Right renal cortex interstitium (tissue), 3 donors: ENCODE results near the gene GRB10. TPM values are rescaled to one million over a fixed set of nuclear protein-coding genes. Genes with fewer than 3 reads are reported as not detected.
A peak's percentile ranks its signal among the peaks of the same experiment; 100 is the strongest.

Experiments used
- DNase-seq, 3 donors: peaks; one replicate each; pipeline ENCODE4 v3.0.0-alpha.2; 2013; ENCODE audit warnings: low read depth in 3 of 3, low spot score in 2 of 3
- polyA plus RNA-seq, 3 donors: library from polyadenylated mRNA; unstranded; fragments of 120-200 nt; gene quantifications; one replicate each; pipeline ENCODE4 v1.2.1, GENCODE V29; 2013; ENCODE audit not compliant: insufficient read length in 3 of 3

Gene GRB10
- polyA plus RNA-seq: 10 to 100 TPM; 25.4 to 33.5 (median 29.4) TPM

DNA sequence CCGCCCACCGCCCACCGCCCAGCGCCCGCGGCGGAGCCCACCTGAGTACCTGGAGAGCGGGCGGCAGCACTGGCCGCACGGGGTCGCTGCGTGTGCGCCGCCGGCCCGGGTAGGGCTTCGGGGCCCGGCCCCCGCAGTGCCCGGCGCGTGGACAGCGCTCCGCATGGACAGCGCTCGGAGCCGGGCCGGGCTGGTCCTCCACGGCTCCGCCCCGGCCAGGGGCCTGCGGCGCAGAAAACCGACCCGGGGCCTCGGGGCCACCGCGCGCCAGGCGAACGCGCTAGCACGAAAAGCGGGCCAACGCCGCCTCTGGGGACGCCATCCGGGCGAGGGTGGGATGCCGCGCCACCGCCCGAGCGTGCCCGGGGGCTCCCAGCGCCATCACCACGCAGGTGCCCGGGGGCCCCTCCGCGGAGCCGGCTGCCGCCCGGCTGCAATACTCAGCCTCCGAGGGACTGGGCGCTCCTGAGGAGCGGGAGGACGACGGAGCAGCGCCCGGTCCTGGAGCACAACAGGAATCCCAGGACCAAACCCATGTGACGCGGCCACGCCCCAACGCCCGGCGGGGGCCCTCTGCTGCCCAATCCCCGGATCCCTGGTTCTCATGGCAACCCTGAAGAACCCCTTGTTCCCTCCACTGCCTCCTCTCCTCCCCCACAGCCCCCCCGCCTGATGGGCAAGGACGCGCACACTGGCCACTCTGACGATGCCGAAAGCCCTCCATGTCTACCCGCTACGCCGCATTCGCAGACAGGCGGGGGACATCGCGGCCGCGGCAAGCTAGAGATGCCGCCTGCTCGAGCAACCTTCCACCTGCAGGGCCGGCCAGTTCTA lies at the start of gene GRB10:
GRB10 (minus strand) TSS at position 522 of the 834 bp plus-strand sequence. CDS start 50,574 bp downstream, outside the sequence.
- no peak for DNase-seq

DNA sequence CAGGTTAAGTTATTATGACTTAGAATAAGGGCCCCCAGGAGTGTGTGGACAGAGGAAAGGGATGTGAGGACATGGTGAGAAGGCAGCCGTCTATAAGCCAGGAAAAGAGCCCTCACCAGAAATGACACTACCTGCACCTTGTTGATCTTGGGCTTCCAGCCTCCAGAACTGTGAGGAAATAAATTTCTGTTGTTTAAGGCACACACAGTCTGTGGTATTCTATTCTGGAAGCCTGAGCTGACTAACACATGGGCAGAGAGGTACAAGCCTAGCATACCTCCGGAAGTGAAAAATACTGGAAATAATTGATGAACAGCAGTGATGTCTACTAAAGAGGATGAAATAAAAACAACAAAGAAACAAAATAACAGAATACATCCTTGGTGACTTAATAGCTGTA lies 46.1 kb upstream of the GRB10 start:
- DNase-seq: no peak

DNA sequence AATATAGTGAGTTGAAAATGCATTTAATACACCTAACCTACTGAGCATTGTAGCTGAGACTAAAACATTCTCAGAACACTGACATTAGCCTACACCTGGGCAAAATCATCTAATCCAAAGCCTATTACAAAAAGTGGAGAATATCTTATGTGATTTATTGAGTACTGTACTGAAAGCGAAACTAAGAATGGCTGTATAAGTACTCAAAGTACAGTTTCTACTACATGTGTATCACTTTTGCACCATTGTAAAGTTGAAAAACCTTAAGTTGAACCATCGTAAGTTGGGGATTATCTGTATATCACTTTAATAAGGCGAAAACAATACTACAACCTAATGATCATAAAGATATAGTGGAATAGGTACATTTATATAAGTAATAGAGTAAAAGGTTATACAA lies 45.4 kb upstream of the GRB10 start:
- no peak for DNase-seq

DNA sequence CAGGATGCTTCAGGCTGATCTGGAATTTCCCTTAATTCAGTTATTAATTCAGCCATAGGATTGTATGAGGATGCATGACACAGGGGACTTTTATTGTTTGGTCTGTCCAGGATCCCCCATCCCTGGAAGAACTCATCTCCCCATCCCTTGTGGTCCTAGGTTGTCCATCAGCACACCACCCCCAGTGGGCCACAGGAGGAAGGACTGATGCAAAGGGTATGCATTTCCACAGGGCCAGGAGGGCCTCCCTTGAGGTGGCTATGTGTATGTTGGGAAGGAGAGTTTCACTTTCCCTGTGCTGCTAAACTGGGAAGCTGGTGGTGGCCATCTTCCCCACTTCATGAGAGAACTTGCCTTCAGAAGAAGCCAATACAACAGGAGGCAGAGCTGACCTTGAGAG lies 44.6 kb upstream of the GRB10 start:
- DNase-seq: no peak

DNA sequence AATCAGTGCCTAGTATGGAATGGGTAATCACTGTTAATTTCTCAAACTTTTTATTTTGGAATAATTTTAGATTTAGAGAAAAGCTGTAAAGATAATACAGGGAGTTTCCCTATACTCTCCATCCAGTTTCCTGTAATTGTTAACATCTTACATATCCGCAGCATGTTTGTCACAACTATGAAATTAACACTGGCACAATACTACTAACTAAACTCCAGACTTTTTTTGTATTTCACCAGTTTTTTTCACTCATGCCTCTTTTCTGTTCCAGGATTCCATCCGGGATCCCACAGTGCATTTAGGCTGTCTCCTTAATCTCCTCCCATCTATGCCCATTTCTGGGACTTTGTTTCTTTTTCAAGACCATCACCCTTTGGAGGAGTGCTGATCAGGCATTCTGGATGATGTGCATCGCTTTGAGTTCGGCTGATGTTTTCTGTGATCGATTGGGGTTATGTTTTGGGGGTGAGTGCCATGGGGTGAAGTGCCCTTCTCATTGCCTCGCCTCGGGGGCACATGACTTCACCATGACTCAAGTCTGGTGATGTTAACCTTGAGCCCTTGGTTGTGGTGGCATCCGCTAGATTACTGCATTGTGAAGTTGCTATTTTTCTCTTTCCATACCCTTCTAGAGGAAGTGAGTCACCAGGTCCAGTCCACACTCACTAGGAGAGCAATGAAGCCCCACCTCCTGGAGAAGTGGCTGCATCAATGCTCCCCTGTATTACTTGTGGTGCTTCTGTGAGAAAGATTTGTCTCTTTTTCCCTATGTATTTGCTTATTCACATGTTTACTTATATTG lies 43.9 kb upstream of the GRB10 start:
- no peak for DNase-seq

DNA sequence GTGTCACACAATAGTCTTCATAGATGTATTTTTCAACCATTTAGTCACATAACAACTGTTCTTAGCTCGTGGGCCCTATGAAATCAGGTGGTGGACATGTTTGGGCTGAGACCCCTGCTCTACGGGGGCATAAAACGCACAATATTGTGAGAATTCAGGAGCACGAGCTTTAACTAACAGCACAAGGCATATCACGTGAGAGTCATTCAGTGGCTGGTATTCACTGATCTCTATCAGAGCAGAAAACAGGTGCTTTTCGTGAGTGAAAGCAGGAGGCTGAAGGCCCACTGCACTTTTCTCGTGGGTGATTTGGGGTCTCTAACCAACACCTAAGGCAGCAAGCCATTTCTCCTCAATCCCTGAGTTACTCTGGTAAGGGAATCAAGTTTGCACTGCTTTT lies 42.8 kb upstream of the GRB10 start:
- DNase-seq: no peak

DNA sequence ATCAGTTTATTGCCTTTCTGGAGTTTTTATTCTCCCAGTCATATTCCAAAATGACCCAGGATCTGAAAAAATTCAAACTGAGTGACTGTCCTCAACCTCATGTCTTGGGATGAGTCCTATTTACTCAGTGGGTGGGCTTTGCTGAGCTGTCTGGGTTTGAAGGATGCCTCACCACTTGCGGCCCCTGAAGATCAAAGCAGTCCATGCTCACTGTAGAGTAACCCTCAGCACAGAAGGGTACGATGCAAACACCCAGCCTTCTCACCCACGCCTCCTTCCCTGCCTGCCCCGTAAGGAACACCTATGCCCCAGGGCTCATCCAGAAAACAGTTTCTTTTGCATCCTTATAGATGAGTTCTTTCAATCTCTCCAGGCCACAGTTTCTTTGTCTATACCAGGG lies 42.2 kb upstream of the GRB10 start:
- DNase-seq: no peak

DNA sequence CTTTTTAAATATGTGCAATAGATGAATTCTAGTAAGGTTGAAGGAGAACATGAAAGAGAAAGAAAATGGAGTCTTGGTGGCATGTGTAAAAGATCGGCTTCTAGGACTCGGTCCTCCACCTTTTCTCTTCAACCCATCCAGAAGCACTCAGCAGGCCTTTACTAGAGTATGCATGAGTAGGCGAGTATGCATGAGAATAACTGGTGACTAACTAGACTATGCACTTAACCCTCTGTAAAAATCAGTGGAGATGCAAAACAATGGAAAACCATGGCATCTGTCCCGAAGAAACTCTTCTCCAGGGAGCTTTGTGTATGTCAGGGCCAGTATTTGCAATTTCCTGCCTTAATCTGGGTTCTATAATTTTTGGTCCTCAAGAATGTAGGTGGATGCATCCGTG lies 40.0 kb upstream of the GRB10 start:
- no peak for DNase-seq

DNA sequence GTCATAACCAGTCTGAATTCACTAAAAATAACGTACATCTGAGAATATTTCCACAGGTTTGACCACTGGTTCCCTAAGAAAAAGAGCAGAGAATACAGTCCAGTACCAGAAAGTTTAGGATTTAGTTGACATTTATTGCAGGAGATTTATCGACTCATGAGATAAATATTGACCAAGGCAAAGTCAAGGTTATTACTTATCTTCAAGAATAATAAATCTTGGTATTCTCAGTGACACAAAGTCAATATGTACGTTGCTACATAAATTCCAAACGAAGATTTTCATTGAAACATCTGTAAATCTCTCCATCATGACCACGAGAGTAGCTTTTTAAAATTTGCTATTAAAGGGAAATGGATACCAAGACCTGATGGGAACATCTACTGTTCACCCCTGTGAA lies 39.4 kb upstream of the GRB10 start:
- DNase-seq: no peak

DNA sequence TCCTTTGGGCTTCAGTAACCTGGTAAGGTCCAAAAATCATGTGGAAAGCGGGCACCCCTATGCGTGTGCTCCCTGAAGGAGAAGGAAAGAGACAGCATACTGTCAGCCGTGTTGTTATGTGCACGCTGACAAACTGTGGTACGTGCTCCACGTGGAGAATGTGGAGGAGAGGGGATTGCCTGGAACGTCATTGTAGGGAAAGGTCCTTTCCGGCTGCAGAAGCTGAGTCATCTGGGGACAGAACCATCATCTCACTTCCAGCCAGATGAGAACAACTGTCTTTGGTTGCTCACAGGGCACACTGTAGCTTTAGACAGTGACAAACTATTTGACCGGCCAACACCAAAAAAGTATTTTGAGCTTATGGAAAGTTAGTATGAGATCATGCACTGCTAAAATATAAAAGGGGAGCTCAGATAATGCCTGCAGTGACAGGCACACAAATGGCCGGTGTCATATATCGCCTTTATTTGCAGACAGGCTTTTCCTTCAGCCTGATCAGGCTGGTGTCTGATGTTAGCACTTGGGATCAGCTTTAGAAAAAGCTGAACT lies 38.8 kb upstream of the GRB10 start:
- DNase-seq: no peak

DNA sequence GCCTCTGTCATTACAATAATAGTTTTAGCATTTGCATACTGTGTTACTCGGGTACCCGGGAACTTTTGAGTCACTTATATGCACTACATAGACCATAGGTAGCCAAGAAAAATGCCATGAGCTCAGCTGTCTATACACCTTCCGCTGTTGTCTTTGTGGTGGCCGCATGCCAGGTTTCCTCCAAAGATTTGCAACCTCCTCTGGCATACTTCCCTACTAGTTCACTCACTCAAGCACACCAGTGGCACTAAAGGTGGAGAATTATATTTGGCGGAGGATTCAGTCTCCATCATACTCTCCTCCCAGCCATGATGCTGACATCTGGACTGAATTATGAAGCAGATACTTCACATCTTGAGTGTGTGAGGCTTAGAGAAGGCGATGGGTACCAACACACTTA lies 35.6 kb upstream of the GRB10 start:
- no peak for DNase-seq

DNA sequence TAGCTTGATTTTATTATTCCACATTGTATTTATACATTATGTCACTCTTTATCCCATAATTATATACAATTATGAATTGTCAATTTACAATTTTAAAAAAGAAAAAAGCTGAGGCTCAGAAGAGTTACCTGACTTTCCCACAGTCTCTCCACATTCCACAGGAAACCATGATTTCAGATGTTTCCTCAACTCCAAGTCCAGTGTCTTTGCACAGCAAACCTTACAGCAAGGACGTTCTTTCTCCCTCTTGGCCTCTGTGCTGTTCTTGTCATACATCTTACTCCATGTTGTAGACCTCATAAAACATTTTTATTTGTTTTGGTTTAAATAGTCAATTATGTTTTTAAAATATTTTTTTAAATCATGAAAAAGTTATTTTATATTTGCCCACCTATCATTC lies 34.9 kb upstream of the GRB10 start:
- no peak for DNase-seq

DNA sequence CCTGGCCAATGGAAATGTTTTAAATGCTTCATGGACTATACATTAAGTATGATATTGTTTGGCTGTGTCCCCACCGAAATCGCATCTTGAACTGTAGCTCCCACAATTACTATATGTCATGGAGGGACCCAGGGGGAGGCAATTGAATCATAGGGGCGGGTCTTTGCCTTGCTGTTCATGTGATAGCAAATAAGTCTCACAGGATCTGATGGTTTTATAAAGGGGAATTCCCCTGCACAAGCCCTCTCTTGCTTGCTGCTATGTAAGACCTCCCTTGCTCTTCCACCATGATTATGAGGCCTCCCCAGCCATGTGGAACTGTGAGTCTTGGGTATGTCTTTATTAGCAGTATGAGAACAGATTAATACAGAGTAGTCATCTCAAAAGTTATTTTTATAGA lies 32.4 kb upstream of the GRB10 start:
- no peak for DNase-seq

DNA sequence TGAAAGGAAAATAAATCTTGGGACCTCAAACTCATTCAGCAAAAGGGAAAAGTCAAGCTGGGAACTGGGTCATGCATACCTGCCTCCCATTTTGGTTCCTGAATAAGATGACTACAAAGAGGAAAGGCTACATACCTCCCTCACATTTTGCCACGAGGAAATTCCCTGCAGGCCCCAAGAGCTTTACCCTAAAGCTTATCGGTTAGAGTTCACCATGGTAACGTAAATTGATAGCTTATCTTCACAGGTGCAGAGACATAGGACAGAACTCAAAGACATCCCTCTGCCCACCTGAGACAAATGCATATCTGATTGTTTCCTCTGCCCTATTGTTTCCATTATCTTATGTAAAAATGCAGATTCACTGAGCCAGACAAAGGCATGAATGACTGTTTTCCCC lies 31.5 kb upstream of the GRB10 start:
- no peak for DNase-seq

DNA sequence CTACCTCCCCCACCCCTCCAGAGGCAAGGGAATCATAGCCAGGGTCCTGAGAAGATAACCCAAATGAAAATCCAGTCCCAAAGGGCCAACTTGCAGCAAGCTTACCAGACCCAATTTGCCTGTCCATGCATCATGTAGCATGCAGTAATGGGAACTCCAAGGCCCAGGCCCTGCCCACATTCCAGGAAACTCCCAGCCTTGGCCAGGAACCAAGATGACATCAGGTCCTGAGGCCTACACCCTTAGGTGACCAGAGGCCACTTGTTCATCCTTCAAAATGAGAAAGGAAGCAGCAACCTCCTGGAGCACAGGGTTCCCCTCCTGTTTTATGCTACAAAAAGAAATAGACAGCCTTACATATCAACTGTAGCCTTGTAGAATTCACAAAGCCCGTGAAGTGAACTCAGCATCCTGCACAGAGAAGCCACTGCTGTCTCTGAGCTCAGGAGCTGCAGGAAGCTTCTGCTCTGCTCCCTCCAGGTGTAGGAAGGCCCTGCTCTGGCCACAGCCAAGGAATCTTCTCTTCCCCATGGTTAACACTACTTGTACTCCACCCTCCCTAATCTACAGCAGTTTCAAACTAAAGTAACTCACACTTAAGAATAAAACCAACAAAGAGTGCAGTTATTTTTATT lies 30.3 kb upstream of the GRB10 start:
- DNase-seq: peak in 1 of 3 donors; percentile 38

DNA sequence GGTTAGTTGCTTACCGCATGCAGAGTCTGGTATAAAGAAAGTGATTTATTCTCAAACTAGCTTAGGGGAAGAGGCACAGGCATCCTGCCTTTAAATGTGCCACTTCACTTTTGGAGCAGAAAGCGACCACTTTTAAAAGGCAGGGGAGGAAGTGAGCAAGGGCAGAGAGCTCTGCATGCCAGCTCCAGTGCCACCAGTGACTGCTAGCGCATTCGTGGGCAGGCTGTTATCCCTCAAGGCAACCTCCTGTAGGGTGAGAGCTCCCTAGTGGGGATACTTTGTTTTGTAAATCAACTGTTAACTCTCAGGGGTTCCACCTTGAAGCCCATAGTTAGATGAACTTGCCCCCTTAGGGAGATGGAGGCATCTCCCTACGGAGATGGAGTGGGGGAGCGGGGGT lies 29.4 kb upstream of the GRB10 start:
- no peak for DNase-seq

DNA sequence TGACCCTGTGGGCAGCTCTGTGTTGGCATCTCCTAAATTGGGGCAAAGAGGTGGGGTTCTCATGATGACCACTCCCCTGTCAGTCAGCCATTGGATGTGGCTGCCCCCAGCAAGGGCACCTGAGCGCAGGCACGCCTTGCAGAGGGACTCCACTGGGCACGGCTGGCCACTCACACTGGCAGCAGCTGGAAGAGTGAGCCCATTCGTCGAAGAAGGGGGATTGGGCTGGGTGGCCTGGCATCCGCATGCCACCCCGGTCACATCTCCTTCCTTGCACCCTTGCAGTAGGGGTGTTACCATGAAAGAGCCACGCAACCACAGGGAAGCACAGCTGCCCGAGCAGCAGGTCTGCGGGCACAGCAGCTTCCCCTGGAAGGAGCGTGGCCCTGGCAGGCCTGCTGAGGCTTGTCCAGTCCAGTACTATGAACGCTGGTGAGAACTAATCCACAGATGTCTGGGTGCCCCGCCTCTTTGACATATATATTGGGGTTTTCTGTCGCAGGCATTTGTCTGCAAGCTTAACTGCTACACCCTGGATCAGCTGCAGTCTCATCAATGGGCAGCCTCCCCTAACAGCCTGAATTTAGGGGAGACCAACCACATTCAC lies 25.7 kb upstream of the GRB10 start:
- no peak for DNase-seq

DNA sequence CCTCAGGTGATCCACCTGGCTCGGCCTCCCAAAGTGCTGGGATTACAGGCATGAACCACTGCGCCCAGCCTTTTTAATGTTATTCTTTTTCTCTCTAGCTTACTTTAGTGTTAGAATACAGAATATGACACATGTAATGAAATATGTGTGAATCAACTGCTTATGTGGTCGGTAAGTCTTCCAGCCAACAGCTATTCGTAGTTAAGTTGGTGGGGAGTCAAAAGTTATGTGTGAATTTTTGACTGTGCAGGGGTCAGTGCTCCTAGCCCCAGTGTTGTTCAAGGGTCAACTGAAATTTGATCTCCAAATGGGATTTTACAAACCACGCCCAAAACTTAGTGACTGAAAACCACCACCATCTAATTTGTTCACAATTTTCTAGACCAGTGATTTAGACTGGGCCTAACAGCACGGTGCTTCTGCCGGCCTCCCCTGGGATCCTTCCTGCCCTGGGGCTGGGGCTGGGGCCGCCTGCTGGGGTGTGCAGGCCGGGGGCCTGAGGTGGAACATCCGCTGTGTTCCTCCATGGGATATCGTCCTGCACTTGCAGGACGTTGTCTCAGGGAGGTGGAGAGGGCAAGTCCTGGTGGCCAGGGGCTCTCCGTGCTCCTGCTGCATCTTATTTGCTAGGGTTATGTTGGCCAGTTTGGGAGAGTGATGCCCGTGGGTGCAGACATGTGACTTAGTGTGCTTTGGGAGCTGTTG lies 24.5 kb upstream of the GRB10 start:
- DNase-seq: no peak

DNA sequence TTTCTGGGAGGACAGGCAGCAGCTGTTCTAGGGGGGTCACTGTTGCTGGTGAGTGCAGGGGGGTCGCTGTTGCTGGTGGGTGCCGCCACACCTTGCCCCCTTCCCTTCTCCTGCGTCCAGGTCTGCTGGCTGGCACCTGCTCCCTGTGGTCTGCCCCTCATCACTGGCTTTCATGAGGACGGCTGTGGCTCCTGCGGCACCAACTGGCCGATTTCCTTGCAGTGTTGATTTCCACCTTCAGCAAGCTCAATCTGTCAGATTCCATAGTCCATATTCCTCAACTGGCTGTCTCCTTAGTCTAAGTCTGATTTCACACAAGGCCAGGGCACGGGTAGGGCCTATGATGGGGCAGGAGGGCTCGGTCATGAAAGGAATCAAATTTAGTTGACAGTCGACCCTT lies 23.4 kb upstream of the GRB10 start:
- no peak for DNase-seq

DNA sequence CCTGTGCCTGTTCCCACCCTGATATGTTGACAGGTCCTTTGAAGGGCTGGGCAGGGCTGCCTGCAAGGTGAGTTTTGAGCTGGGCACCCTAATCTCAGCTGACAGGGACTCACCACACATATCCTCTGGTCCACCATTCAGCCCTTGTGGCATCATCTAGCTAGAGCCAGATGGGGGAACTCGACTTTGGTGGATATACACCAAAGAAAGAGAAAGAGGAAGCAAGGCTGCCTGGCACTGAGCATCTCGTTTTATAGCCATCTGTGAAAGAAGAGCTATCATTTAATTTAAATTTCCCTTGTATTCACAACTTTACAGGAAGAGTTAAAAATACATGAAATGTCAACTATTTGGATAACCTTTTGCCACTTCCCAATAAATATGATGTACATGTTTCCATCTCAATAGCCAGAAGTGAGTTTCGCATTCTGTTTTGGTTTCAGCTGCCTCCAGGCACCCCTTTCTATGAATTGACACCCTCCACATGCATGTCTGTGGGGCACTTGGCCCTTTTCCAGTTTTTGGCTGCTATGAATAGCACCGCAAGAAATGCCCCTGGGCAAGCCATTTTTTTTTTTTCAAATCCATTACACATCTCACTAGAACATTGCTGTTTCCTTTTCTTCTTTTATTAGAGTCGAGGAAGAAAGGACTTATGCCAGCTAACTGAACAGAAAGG lies 22.9 kb upstream of the GRB10 start:
- no peak for DNase-seq
